Naive B cell (primary cell): Measurements from ENCODE around the gene ICA1. TPM values are rescaled to one million over a fixed set of nuclear protein-coding genes. Genes with fewer than 3 reads are reported as not detected.

Experiments
- ATAC-seq, 2 donors: fragments of 150-1000 bp; cut with Tn5 transposase; 2 replicates each; pipeline ENCODE4 v1.10.0; 2021; ENCODE audit warnings: low read depth in 2 of 2, mild to moderate bottlenecking in 2 of 2, moderate library complexity in 2 of 2
- DNase-seq: peaks from one replicate; pipeline ENCODE4 v3.0.0; 2022
- H3K27ac Mint-ChIP-seq, 6 donors: one replicate each; pipeline ENCODE4 v1.8.0; 2020 to 2022; ENCODE audit warnings: mild to moderate bottlenecking in 6 of 6, mixed read lengths in 6 of 6, moderate library complexity in 5 of 6, inconsistent platforms in 2 of 6
- H3K27me3 Mint-ChIP-seq, 3 donors: one replicate each; pipeline ENCODE4 v1.8.0; 2021 to 2022; ENCODE audit warnings: mixed read lengths in 3 of 3, mild to moderate bottlenecking in 1 of 3
- H3K36me3 Mint-ChIP-seq, 2 donors: one replicate each; pipeline ENCODE4 v1.8.0; 2020 to 2022; ENCODE audit warnings: mixed read lengths in 2 of 2, inconsistent platforms in 1 of 2, mild to moderate bottlenecking in 1 of 2
- H3K4me1 Mint-ChIP-seq, 3 donors: one replicate each; pipeline ENCODE4 v1.8.0; 2020 to 2022; ENCODE audit warnings: mixed read lengths in 3 of 3, inconsistent platforms in 1 of 3, mild to moderate bottlenecking in 1 of 3, moderate library complexity in 1 of 3
- H3K4me3 Mint-ChIP-seq, 8 donors: one replicate each; pipeline ENCODE4 v1.8.0; 2020 to 2022; ENCODE audit warnings: mild to moderate bottlenecking in 8 of 8, mixed read lengths in 8 of 8, moderate library complexity in 8 of 8, inconsistent platforms in 2 of 8
- H3K9me3 Mint-ChIP-seq, 7 donors: one replicate each; pipeline ENCODE4 v1.8.0; 2020 to 2022; ENCODE audit warnings: mixed read lengths in 7 of 7, mild to moderate bottlenecking in 5 of 7, inconsistent platforms in 2 of 7, moderate library complexity in 1 of 7
- polyA plus RNA-seq, 6 donors: library from polyadenylated mRNA; unstranded; fragments of 300-500 nt; fragmentation: Illumina TruSeq; gene quantifications; one replicate each; pipeline ENCODE4 v1.2.3, GENCODE V29; 2021; ENCODE audit warnings: low read depth in 6 of 6

The ICA1 gene
- polyA plus RNA-seq, 6 donors from 2014 or later, result 0.13 to 0.22 (median 0.19) TPM; not detected in 2

DNA sequence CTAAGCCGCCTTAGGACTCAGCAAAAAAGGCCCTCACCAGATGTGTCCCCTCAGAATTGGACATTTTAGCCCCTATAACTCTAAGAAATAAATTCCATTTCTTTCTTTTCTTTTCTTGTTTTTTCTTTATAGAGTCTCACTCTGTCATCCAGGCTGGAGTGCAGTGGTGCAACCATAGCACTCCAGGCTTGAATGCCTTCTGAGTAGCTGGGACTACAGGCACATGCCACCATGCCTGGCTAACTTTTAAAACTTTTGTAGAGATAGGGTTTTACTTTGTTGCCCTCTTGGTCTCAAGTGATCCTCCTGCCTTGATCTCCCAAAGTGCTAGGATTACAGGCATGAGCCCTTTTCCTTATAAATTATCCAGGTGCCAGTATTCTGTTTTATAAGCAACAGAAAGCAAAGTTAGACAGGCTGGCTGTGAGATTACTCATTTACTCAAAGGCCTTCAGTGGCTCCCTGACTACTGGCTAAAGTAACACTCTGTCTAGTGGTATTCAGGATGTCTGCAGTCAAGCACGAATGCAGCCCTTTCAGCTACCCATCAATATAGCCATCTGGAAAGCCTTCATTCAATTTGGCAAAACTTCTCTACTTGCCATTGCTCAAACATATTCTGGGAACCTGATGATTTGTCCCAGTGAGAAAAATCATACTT lies 128.6 kb downstream of the ICA1 start:
- Mint-ChIP-seq H3K4me3 (no peak overlapping the region), H3K4me1 (peaks cover 13 to 22% (median 15%) of the 10 kb centered on the region in 3 donors), H3K27me3 (no peaks in the 10 kb centered on the region), H3K27ac (no peak overlapping the region), H3K36me3 (no peaks in the 10 kb centered on the region), H3K9me3 (no peaks in the 10 kb centered on the region)
- no peak for ATAC-seq
- DNase-seq, result no peak

DNA sequence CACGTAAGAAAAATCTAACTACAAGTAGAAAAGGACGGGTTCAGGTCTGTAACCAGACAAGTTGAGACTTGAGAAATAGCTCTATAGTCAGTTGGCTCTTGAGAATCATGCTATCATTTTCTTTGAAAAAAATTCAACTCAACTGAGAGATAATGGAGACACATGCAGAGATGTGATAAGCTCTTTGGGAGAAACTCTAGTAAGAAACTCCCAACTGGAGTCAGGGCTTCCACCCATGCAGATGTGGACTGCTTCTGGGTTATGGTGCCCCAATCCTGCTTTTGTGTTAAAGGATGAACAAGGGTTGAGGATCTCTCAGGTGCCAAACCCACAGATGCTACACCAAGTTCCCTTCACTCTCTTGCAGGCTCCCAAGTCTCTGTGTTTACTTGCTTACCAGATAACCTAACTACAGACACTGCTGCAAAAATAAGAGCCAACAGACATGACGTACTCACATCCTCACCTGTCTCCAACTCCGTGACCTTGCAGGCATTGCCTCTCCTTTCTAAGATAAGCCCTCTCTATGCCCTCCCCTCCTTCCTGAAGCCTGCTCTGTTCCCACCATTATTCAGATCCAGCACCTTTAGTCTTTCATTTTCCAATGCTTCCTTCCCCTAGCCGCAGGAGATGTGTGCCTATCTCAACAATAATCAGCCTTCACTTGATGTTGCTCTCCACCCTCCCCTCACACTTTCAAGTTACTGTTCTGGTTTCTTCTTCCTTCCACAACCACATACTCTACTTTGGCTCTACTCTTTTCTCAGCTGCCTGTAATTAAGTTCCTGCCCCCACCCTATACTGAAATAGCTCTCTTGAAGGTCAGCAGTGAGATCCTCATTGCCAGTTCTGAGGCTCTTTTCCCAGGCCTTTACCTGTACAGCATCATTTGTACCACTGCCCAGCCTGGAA lies 130.0 kb downstream of the ICA1 start:
- H3K4me1 Mint-ChIP-seq, result peaks cover 13 to 23% (median 15%) of the 10 kb centered on the region in 3 donors
- no peaks in the 10 kb centered on the region for H3K9me3 Mint-ChIP-seq
- H3K27me3 Mint-ChIP-seq, result no peaks in the 10 kb centered on the region
- peak overlapping the region in 4 of 6 donors; percentile 16 to 67 (median 32) for H3K27ac Mint-ChIP-seq
- H3K4me3 Mint-ChIP-seq, result peak overlapping the region in 2 of 8 donors; percentile 22 to 48
- DNase-seq (no peak), ATAC-seq (peak; percentile 35 to 64)
- H3K36me3 Mint-ChIP-seq, result no peaks in the 10 kb centered on the region

DNA sequence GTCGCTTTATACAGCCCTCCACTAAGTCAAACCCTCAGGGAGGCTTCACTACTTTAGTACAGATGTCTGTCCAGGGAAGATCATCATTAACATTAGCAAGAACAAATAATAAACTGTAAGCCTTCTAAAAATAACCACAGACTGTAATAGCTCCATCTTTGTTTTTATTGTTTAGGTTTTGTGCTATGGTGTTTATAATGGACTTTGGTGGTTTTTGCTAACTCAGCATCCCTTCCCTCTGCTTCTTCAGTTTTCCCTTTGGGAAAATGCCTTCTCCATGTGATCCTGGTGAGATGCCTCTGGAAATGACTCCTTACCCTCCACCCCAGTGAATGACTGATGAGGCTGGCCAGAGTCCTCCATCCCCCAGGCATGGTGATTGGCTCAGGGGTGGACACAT lies 131.3 kb downstream of the ICA1 start:
- DNase-seq, result no peak
- Mint-ChIP-seq H3K27ac (no peak overlapping the region), H3K9me3 (no peaks in the 10 kb centered on the region), H3K4me3 (no peak overlapping the region), H3K27me3 (no peaks in the 10 kb centered on the region), H3K36me3 (no peaks in the 10 kb centered on the region), H3K4me1 (peaks cover 18 to 36% (median 24%) of the 10 kb centered on the region in 3 donors)
- no peak for ATAC-seq

DNA sequence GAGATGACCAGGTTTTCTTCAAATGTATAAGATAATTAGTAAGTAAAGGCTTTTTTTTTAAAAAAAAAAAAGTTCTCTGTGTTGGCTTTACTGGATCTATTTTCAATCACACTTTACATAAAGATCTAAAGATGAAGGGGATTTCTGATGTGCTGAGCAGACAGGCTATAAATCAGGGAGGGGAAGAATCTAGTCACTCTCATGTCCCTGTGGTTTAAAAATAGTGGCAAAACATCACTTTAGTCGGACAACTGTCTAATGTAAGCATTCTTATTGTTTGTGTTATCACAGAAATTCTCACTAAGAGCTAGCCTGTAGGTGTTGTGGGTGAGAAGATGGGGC lies 132.7 kb downstream of the ICA1 start:
- Mint-ChIP-seq H3K27ac (no peak overlapping the region), H3K4me1 (peaks cover 22 to 46% (median 33%) of the 10 kb centered on the region in 3 donors), H3K36me3 (no peaks in the 10 kb centered on the region), H3K27me3 (no peaks in the 10 kb centered on the region), H3K9me3 (no peaks in the 10 kb centered on the region), H3K4me3 (no peak overlapping the region)
- no peak for DNase-seq
- ATAC-seq, result no peak

DNA sequence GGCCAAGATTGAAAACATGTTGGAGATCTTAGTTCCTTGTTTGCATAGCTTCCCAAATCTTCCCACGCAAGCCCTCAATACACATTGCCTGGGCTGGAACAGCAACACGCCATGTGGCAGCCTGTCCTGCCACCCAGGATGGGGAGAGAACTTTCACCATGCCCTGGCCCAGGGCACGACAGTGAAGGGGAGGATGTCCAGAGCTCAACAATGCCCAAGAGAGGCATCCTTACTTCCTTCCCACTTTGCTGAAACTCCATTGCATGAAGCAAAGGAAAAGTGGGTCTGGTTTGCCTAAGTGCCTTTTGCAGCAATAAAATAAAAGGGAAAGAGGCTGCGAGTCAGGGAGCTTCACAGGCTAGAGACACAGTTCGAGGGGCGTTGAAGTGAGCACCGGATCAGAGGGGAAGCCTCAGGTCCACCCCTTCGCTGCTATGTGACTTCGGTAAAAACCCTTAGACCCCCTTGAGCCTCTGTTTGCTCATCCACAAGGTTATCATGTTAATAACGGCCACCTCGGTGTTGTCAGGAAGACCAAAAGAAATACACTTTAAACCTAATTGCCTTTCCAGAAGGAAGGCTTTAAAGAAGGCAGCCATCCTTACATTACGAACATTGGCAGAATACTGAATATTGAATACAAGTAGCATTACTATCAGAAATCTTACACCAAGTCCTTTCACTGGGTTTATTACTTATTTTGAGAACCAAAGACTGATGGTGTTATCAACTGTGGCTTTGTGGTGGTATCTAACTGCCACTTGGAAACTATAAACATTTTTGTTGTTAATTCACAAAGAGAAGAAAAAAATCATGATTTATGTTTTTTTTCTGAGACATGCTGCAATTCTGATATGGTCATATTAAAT lies 133.3 kb downstream of the ICA1 start:
- H3K9me3 Mint-ChIP-seq, result no peaks in the 10 kb centered on the region
- peak overlapping the region in 4 of 6 donors; percentile 49 to 85 (median 78) for H3K27ac Mint-ChIP-seq
- ATAC-seq (no peak), DNase-seq (no peak)
- H3K4me1 Mint-ChIP-seq, result peaks cover 19 to 43% (median 33%) of the 10 kb centered on the region in 3 donors
- no peaks in the 10 kb centered on the region for H3K36me3 Mint-ChIP-seq
- no peaks in the 10 kb centered on the region for H3K27me3 Mint-ChIP-seq
- H3K4me3 Mint-ChIP-seq, result peak overlapping the region in 2 of 8 donors; percentile 45 to 69

DNA sequence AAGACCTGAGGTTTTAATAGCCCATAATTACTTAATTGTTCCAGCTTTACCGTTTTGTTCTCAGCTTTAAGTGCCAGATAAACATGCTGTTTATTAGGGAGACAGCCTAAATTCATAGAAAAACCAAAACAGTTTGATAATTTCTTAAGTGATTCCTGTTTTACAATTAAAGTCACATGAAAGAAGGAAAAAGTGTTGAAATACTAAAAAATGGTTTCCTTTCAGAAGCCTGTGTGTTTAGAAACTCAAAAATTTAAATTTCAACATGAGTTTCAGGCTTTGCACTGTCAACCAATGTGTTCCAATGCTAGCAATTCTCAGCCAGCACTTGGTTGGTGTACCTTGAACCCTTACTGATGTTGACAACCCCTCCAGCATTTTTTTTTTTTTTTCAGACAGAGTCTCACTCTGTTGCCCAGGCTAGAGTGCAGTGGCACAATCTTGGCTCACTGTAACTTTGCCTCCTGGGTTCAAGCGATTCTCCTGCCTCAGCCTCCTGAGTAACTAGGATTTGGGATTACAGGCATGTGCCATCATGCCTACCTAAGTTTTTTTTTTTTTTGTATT lies 135.3 kb downstream of the ICA1 start:
- H3K27ac Mint-ChIP-seq, result peak overlapping the region in 4 of 6 donors; percentile 1 to 95 (median 66)
- no peaks in the 10 kb centered on the region for H3K36me3 Mint-ChIP-seq
- H3K9me3 Mint-ChIP-seq, result no peaks in the 10 kb centered on the region
- DNase-seq (no peak), ATAC-seq (no peak)
- peak overlapping the region in 1 of 8 donors; percentile 34 for H3K4me3 Mint-ChIP-seq
- H3K4me1 Mint-ChIP-seq, result peaks cover 9 to 30% (median 20%) of the 10 kb centered on the region in 3 donors
- no peaks in the 10 kb centered on the region for H3K27me3 Mint-ChIP-seq

DNA sequence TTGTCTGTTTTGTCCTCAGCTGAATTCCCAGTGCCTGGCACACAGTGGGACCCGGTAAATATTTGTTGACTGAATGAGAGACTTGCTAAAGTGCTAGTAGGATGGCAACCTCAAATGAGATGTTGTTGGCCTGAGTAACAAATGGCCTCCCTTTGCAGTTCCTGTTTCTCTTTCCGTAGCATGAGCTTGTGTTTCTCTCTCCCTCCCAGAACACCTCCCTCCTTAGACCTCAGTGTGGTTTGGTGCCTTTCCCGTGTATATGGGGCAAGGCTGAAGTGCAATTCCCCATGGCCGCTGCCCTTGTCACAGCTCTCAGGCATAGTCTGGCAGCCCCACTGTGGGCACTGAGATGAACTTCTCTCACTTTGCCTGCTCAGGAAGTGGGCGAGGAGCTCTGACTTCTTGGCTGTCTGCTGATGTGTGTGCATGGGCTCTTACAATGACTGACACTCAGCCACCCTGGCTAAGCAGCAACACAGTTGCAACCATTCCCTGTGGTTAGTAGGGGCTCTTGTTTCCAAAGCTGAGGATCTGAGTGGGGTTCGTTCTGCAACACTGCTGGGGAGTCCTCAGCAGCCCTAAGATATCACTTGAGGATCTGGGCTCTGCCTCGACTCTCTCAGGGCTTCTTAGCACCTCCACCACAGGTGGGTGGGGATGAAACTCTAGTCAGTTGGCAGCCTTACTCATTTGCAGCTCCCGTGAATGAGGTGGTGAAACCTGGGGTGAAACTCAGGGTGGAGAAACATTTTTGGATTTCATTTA lies 136.1 kb downstream of the ICA1 start:
- Mint-ChIP-seq H3K4me1 (peaks cover 9 to 30% (median 20%) of the 10 kb centered on the region in 3 donors), H3K4me3 (peak overlapping the region in 7 of 8 donors; percentile 16 to 90 (median 79)), H3K27me3 (no peaks in the 10 kb centered on the region), H3K36me3 (no peaks in the 10 kb centered on the region), H3K9me3 (no peaks in the 10 kb centered on the region), H3K27ac (peak overlapping the region; percentile 1 to 98 (median 90))
- peak; percentile 90 to 91 for ATAC-seq
- DNase-seq, result peak; percentile 39

DNA sequence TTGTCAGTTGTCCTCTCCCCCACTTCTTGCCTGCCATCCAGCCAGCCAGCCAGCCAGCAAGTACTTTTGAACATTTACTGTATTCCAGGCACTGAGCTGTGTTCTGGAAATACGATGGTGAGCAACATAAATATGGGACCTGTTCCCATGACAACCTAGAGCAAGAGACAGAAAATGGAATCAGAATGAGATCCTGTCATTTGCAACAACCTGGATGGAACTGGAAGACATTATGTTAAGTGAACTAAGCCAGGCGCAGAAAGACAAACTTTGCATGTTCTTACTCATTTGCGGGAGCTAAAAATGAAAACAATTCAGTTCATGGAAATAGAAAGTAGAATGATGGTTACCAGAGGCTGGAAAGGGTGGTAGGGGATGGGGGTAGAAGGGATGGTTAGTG lies 140.7 kb downstream of the ICA1 start:
- peaks cover 18 to 29% (median 23%) of the 10 kb centered on the region in 3 donors for H3K4me1 Mint-ChIP-seq
- H3K9me3 Mint-ChIP-seq, result peaks cover 0 to 4% (median 0%) of the 10 kb centered on the region in 7 donors
- H3K27ac Mint-ChIP-seq, result no peak overlapping the region
- H3K4me3 Mint-ChIP-seq, result no peak overlapping the region
- H3K27me3 Mint-ChIP-seq, result no peaks in the 10 kb centered on the region
- DNase-seq (no peak), ATAC-seq (no peak)
- no peaks in the 10 kb centered on the region for H3K36me3 Mint-ChIP-seq

DNA sequence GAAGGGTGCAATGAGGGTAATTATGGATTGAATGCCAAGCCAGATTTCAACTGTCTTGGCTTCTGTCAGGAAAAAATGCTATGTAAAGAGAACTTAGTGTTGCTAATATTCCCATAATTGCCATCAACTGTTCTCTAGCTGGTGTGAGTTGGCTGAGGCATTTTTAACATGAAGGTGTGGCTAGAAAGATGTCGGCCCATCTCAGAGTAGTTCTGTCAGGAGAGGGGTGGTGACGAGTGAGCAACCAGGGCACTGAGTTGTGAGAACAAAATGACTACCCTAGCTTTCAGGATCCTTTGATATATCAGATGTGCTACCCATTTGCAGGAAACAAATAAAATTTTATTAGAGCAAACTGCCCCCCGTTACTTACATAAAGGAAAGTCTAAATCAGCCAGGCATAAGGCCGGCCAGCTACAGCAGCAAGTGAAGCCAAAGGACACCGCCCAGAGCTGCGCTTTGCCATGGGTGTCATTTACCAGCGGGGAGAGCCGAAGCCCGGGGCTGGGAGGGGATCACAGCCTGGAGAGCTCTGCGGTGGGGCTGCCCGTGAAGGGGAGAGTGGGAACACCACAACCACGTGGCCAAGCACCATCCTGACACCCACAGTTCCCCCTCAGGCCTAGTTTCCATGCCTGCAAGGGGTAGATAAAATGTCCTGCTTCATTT lies 141.4 kb downstream of the ICA1 start:
- no peak overlapping the region for H3K4me3 Mint-ChIP-seq

DNA sequence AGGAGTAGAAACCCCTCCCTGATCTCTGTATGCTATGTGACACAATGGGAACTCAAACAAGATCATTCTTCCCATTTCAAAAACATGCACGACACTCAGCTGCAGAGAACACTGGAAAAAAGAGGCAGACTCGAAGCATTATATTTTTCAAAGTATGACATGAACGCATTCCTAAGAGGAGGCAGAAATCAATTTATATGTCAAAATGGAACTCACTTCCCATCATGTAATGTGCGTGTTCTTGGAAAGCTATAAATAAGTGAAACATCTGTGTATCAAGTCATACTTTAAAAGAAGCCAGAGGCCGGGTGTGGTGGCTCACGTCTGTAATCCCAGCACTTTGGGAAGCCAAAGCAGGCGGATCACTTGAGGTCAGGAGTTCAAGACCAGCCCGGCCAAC lies 142.7 kb downstream of the ICA1 start:
- H3K4me3 Mint-ChIP-seq, result no peak overlapping the region
- DNase-seq (no peak), ATAC-seq (no peak)
- no peak overlapping the region for H3K27ac Mint-ChIP-seq
- H3K4me1 Mint-ChIP-seq, result peaks cover 28 to 32% (median 28%) of the 10 kb centered on the region in 3 donors
- H3K36me3 Mint-ChIP-seq, result no peaks in the 10 kb centered on the region
- peaks cover 0 to 17% (median 5%) of the 10 kb centered on the region in 7 donors for H3K9me3 Mint-ChIP-seq
- no peaks in the 10 kb centered on the region for H3K27me3 Mint-ChIP-seq

More for the DNA sequence above, 141.4 kb downstream of the ICA1 start:
- ATAC-seq, result no peak
- DNase-seq, result no peak
- H3K27ac Mint-ChIP-seq, result no peak overlapping the region
- peaks cover 22 to 29% (median 23%) of the 10 kb centered on the region in 3 donors for H3K4me1 Mint-ChIP-seq
- no peaks in the 10 kb centered on the region for H3K36me3 Mint-ChIP-seq
- H3K9me3 Mint-ChIP-seq, result peaks cover 0 to 9% (median 0%) of the 10 kb centered on the region in 7 donors
- no peaks in the 10 kb centered on the region for H3K27me3 Mint-ChIP-seq

DNA sequence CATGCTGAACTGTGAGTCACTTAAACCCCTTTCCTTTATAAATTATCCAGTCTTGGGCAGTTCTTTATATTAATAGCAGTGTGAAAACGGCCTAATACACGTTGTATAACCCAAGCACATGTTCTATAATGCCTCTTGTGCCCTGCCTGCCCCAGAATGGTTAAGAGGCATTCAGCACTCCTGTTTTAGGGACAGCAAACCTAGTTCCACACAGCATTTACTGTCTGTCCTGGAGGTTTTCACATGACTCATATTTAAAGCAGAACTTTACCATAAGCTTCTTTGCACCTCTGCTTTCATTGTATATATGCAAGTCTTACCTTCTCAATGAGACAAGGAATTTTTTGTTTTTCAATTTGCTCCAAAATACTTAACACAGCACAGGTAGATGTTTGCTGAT lies 144.8 kb downstream of the ICA1 start:
- no peak for ATAC-seq
- peak overlapping the region in 3 of 6 donors; percentile 11 to 66 (median 13) for H3K27ac Mint-ChIP-seq
- H3K4me1 Mint-ChIP-seq, result peaks cover 39 to 51% (median 44%) of the 10 kb centered on the region in 3 donors

More for the DNA sequence above, 144.8 kb downstream of the ICA1 start:
- Mint-ChIP-seq H3K27me3 (no peaks in the 10 kb centered on the region), H3K36me3 (no peaks in the 10 kb centered on the region), H3K9me3 (peaks cover 0 to 24% (median 8%) of the 10 kb centered on the region in 7 donors), H3K4me3 (peak overlapping the region in 1 of 8 donors; percentile 4)
- DNase-seq, result no peak
